WTC11 (cell line): Measurements from ENCODE around the gene NFX1. TPM values are rescaled to one million over a fixed set of nuclear protein-coding genes. Genes with fewer than 3 reads are reported as not detected.

Source experiments
- ATAC-seq: fragments of 200-7000 bp; cut with Tn5 transposase; 2 replicates; pipeline ENCODE4 v1.10.0; 2021; ENCODE audit warnings: mild to moderate bottlenecking, moderate library complexity
- CTCF ChIA-PET: fragments of 300-600 bp; sonication (Branson Sonifier 250); formaldehyde crosslinking; loops from one replicate; lab custom pipeline; 2021; ENCODE audit warnings: antibody characterized with exemption; lab: Charles Lee
- POLR2A ChIA-PET: fragments of 350-600 bp; sonication (Branson Sonifier 250); formaldehyde crosslinking; loops from one replicate; lab custom pipeline; 2021; ENCODE audit warnings: antibody characterized with exemption; lab: Charles Lee
- DNase-seq: peaks from one replicate; pipeline ENCODE4 v3.0.0; 2021; ENCODE audit warnings: low spot score
- H3K27ac Mint-ChIP-seq: 2 replicates; pipeline ENCODE4 v1.8.0; 2021; ENCODE audit warnings: mixed read lengths
- H3K27me3 Mint-ChIP-seq: 2 replicates; pipeline ENCODE4 v1.8.0; 2021; ENCODE audit warnings: low read depth, mild to moderate bottlenecking, moderate library complexity, mixed read lengths
- H3K36me3 Mint-ChIP-seq: 2 replicates; pipeline ENCODE4 v1.8.0; 2021; ENCODE audit warnings: mixed read lengths
- H3K4me1 Mint-ChIP-seq: 2 replicates; pipeline ENCODE4 v1.8.0; 2022; ENCODE audit warnings: mixed read lengths
- H3K4me3 Mint-ChIP-seq: 2 replicates; pipeline ENCODE4 v1.8.0; 2021; ENCODE audit warnings: mild to moderate bottlenecking, moderate library complexity, mixed read lengths
- H3K9me3 Mint-ChIP-seq: 2 replicates; pipeline ENCODE4 v1.8.0; 2021; ENCODE audit warnings: mixed read lengths
- ATF1 ChIP-seq: sonication (generic); formaldehyde crosslinking; IDR thresholded peaks from 2 replicates; pipeline ENCODE4 v1.8.1; 2023; ENCODE audit warnings: mild to moderate bottlenecking, moderate library complexity, missing genetic modification reagents
- ATF3 ChIP-seq: sonication (generic); formaldehyde crosslinking; conservative IDR thresholded peaks from 2 replicates; pipeline ENCODE4 v1.8.1; 2022; ENCODE audit warnings: mild to moderate bottlenecking, missing genetic modification reagents
- JAZF1 ChIP-seq: fragments of 250-450 bp; sonication (Bioruptor Pico); IDR thresholded peaks from 2 replicates; pipeline ENCODE4 v1.9.0; 2021; ENCODE audit warnings: moderate library complexity, mild to moderate bottlenecking, inconsistent platforms
- KAT7 ChIP-seq: sonication (generic); formaldehyde crosslinking; IDR thresholded peaks from 2 replicates; pipeline ENCODE4 v1.8.1; 2023; ENCODE audit warnings: missing genetic modification reagents, mild to moderate bottlenecking, borderline replicate concordance
- NFATC4 ChIP-seq: fragments of 250-450 bp; sonication (Bioruptor Pico); IDR thresholded peaks from 2 replicates; pipeline ENCODE4 v1.9.0; 2021; ENCODE audit warnings: mild to moderate bottlenecking
- STAT6 ChIP-seq: sonication (generic); formaldehyde crosslinking; conservative IDR thresholded peaks from 2 replicates; pipeline ENCODE4 v1.8.1; 2023; ENCODE audit warnings: mild to moderate bottlenecking, low read depth, missing genetic modification reagents, moderate library complexity
- ZNF232 ChIP-seq: sonication (generic); formaldehyde crosslinking; IDR thresholded peaks from 2 replicates; pipeline ENCODE4 v1.8.0; 2022; ENCODE audit warnings: mild to moderate bottlenecking, missing genetic modification reagents
- ZNF263 ChIP-seq: sonication (generic); formaldehyde crosslinking; IDR thresholded peaks from 2 replicates; pipeline ENCODE4 v1.8.1; 2022; ENCODE audit warnings: low read depth, mild to moderate bottlenecking, moderate library complexity, missing genetic modification reagents
- ZNF416 ChIP-seq: fragments of 250-450 bp; sonication (Bioruptor Pico); IDR thresholded peaks from 2 replicates; pipeline ENCODE4 v1.9.0; 2021; ENCODE audit warnings: mild to moderate bottlenecking, inconsistent platforms
- total RNA-seq: library from RNA; stranded (reverse); gene quantifications from 3 replicates; pipeline ENCODE4 v1.2.3, GENCODE V29; 2021
- TF ChIP-seq, protein P1 (sequence below): sonication (generic); formaldehyde crosslinking; IDR thresholded peaks from 2 replicates; pipeline ENCODE4 v1.8.0; 2023; ENCODE audit warnings: missing genetic modification reagents, mild to moderate bottlenecking, borderline replicate concordance
- TF ChIP-seq, protein P2 (sequence below): sonication (generic); formaldehyde crosslinking; IDR thresholded peaks from 2 replicates; pipeline ENCODE4 v1.8.1; 2022; ENCODE audit warnings: missing genetic modification reagents, borderline replicate concordance
- TF ChIP-seq, protein P3 (sequence below): fragments of 250-450 bp; sonication (Bioruptor Pico); IDR thresholded peaks from 2 replicates; pipeline ENCODE4 v1.9.0; 2021; ENCODE audit warnings: mild to moderate bottlenecking
- TF ChIP-seq, protein P4 (sequence below): fragments of 200-600 bp; IDR thresholded peaks from 2 replicates; pipeline ENCODE4 v1.8.0; 2022; ENCODE audit warnings: antibody characterized with exemption

Gene NFX1
- total RNA-seq, 1 experiment from 2014 or later: 30.9 TPM

DNA sequence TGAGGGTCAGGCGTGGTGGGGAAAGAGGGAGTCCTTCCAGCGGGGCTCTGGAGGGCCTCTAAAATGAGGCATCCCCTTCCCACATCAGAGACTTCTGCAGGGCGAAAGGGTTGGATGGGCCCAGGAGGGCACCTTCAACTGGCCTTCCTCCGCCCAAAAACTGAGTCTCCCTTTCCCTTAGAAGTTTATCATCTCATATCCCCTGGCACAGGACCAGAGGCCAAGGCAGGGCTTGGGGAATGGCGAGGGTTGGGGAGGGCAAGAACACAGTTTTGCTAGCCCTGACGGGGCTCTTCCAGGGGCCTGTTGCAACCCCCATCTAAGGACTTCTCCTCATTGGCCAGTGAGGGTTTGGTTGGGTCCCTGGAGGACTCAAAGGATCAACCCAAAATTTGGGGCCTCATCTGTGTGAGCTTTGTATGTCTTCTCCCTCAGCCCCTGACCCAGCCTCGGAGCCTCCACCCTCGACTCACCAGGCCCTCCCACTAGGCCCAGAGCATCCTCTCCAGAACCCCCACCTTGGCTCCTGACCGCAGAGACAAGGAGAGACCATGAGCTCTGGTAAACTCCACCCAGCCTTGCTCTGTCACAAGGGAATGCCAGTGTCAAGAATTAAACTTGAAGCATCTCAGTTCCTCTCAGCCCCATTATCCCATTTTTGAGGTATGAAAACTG, 87.9 kb downstream of the NFX1 start:
- no peak for ATAC-seq
- CTCF ChIA-PET: interaction anchor here (5.0 kb wide), 1 partner anchor 74 kb away, joined by 43 read pairs; no protein-coding TSS in a partner anchor
- no peaks in the 10 kb centered on the region for H3K36me3 Mint-ChIP-seq

More for the DNA sequence above, 87.9 kb downstream of the NFX1 start:
- H3K9me3 Mint-ChIP-seq: no peaks in the 10 kb centered on the region
- POLR2A ChIA-PET: no interaction called here
- peaks cover 37% of the 10 kb centered on the region for H3K4me1 Mint-ChIP-seq
- no peak for DNase-seq
- no peak overlapping the region for H3K27ac Mint-ChIP-seq
- H3K27me3 Mint-ChIP-seq: no peaks in the 10 kb centered on the region
- no peak overlapping the region for H3K4me3 Mint-ChIP-seq
- TF ChIP-seq KAT7 (CRISPR knock-in tag) (no peak), JAZF1 (no peak), ATF3 (CRISPR knock-in tag) (no peak), STAT6 (CRISPR knock-in tag) (no peak), ZNF416 (CRISPR knock-in tag) (no peak), ZNF232 (CRISPR knock-in tag) (no peak), ATF1 (no peak), NFATC4 (CRISPR knock-in tag) (no peak), ZNF263 (no peak)
- TF ChIP-seq, protein P1, sequence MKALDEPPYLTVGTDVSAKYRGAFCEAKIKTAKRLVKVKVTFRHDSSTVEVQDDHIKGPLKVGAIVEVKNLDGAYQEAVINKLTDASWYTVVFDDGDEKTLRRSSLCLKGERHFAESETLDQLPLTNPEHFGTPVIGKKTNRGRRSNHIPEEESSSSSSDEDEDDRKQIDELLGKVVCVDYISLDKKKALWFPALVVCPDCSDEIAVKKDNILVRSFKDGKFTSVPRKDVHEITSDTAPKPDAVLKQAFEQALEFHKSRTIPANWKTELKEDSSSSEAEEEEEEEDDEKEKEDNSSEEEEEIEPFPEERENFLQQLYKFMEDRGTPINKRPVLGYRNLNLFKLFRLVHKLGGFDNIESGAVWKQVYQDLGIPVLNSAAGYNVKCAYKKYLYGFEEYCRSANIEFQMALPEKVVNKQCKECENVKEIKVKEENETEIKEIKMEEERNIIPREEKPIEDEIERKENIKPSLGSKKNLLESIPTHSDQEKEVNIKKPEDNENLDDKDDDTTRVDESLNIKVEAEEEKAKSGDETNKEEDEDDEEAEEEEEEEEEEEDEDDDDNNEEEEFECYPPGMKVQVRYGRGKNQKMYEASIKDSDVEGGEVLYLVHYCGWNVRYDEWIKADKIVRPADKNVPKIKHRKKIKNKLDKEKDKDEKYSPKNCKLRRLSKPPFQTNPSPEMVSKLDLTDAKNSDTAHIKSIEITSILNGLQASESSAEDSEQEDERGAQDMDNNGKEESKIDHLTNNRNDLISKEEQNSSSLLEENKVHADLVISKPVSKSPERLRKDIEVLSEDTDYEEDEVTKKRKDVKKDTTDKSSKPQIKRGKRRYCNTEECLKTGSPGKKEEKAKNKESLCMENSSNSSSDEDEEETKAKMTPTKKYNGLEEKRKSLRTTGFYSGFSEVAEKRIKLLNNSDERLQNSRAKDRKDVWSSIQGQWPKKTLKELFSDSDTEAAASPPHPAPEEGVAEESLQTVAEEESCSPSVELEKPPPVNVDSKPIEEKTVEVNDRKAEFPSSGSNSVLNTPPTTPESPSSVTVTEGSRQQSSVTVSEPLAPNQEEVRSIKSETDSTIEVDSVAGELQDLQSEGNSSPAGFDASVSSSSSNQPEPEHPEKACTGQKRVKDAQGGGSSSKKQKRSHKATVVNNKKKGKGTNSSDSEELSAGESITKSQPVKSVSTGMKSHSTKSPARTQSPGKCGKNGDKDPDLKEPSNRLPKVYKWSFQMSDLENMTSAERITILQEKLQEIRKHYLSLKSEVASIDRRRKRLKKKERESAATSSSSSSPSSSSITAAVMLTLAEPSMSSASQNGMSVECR (CRISPR knock-in tag): no peak
- TF ChIP-seq, protein P2, sequence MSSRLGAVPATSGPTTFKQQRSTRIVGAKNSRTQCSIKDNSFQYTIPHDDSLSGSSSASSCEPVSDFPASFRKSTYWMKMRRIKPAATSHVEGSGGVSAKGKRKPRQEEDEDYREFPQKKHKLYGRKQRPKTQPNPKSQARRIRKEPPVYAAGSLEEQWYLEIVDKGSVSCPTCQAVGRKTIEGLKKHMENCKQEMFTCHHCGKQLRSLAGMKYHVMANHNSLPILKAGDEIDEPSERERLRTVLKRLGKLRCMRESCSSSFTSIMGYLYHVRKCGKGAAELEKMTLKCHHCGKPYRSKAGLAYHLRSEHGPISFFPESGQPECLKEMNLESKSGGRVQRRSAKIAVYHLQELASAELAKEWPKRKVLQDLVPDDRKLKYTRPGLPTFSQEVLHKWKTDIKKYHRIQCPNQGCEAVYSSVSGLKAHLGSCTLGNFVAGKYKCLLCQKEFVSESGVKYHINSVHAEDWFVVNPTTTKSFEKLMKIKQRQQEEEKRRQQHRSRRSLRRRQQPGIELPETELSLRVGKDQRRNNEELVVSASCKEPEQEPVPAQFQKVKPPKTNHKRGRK (CRISPR knock-in tag): no peak
- TF ChIP-seq, protein P3, sequence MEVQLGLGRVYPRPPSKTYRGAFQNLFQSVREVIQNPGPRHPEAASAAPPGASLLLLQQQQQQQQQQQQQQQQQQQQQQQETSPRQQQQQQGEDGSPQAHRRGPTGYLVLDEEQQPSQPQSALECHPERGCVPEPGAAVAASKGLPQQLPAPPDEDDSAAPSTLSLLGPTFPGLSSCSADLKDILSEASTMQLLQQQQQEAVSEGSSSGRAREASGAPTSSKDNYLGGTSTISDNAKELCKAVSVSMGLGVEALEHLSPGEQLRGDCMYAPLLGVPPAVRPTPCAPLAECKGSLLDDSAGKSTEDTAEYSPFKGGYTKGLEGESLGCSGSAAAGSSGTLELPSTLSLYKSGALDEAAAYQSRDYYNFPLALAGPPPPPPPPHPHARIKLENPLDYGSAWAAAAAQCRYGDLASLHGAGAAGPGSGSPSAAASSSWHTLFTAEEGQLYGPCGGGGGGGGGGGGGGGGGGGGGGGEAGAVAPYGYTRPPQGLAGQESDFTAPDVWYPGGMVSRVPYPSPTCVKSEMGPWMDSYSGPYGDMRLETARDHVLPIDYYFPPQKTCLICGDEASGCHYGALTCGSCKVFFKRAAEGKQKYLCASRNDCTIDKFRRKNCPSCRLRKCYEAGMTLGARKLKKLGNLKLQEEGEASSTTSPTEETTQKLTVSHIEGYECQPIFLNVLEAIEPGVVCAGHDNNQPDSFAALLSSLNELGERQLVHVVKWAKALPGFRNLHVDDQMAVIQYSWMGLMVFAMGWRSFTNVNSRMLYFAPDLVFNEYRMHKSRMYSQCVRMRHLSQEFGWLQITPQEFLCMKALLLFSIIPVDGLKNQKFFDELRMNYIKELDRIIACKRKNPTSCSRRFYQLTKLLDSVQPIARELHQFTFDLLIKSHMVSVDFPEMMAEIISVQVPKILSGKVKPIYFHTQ (CRISPR knock-in tag): no peak
- TF ChIP-seq, protein P4, sequence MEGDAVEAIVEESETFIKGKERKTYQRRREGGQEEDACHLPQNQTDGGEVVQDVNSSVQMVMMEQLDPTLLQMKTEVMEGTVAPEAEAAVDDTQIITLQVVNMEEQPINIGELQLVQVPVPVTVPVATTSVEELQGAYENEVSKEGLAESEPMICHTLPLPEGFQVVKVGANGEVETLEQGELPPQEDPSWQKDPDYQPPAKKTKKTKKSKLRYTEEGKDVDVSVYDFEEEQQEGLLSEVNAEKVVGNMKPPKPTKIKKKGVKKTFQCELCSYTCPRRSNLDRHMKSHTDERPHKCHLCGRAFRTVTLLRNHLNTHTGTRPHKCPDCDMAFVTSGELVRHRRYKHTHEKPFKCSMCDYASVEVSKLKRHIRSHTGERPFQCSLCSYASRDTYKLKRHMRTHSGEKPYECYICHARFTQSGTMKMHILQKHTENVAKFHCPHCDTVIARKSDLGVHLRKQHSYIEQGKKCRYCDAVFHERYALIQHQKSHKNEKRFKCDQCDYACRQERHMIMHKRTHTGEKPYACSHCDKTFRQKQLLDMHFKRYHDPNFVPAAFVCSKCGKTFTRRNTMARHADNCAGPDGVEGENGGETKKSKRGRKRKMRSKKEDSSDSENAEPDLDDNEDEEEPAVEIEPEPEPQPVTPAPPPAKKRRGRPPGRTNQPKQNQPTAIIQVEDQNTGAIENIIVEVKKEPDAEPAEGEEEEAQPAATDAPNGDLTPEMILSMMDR: no peak
